HepG2 (cell line): ENCODE results near the gene PXMP4. TPM values are rescaled to one million over a fixed set of nuclear protein-coding genes. Genes with fewer than 3 reads are reported as not detected.

Experiments
- AGO2 ChIP-seq: fragments of 200-400 bp; formaldehyde crosslinking; optimal IDR thresholded peaks from 2 replicates; pipeline ENCODE3; 2017; ENCODE audit warnings: mild to moderate bottlenecking, low read depth, low read length, moderate library complexity
- ARNTL ChIP-seq: sonication (generic); formaldehyde crosslinking; IDR thresholded peaks from 2 replicates; pipeline ENCODE4 v1.4.0; 2020; ENCODE audit warnings: mild to moderate bottlenecking, missing genetic modification reagents
- BRD4 ChIP-seq: sonication (generic); formaldehyde crosslinking; IDR thresholded peaks from 2 replicates; pipeline ENCODE4 v1.4.0; 2020; ENCODE audit warnings: missing genetic modification reagents
- CTCF ChIP-seq: sonication (generic); formaldehyde crosslinking; IDR thresholded peaks from 2 replicates; pipeline ENCODE4 v1.5.0; 2020; ENCODE audit warnings: mild to moderate bottlenecking, missing genetic modification reagents, moderate library complexity
- DPF2 ChIP-seq: sonication (generic); formaldehyde crosslinking; IDR thresholded peaks from 2 replicates; pipeline ENCODE4 v1.4.0; 2020; ENCODE audit warnings: mild to moderate bottlenecking, low read depth, missing genetic modification reagents, borderline replicate concordance
- GPBP1L1 ChIP-seq: sonication (generic); formaldehyde crosslinking; IDR thresholded peaks from 2 replicates; pipeline ENCODE4 v1.5.0; 2020; ENCODE audit warnings: mild to moderate bottlenecking, missing genetic modification reagents
- KLF15 ChIP-seq: sonication (generic); formaldehyde crosslinking; IDR thresholded peaks from 2 replicates; pipeline ENCODE4 v1.8.1; 2023; ENCODE audit warnings: borderline replicate concordance, mild to moderate bottlenecking, inconsistent platforms, missing genetic modification reagents, mixed read lengths
- MTA3 ChIP-seq: sonication (generic); formaldehyde crosslinking; IDR thresholded peaks from 2 replicates; pipeline ENCODE4 v1.4.0; 2020; ENCODE audit warnings: missing genetic modification reagents
- NFE2L2 ChIP-seq: fragments of 150-350 bp; IDR thresholded peaks from 2 replicates; pipeline ENCODE4 v1.6.1; 2014; ENCODE audit warnings: low read length
- REXO4 ChIP-seq: sonication (generic); formaldehyde crosslinking; IDR thresholded peaks from 2 replicates; pipeline ENCODE4 v1.8.0; 2022; ENCODE audit warnings: missing genetic modification reagents, mild to moderate bottlenecking, borderline replicate concordance
- RNF2 ChIP-seq: fragments of 450-650 bp; conservative IDR thresholded peaks from 2 replicates; pipeline ENCODE4 v1.6.1; 2016; ENCODE audit warnings: low read depth
- RXRA ChIP-seq: sonication (generic); formaldehyde crosslinking; IDR thresholded peaks from 2 replicates; pipeline ENCODE4 v1.5.1; 2020; ENCODE audit warnings: missing genetic modification reagents
- SP1 ChIP-seq, 2 experiments: fragments of 450-650 bp in 1 of 2; sonication (generic) in 1 of 2; formaldehyde crosslinking in 1 of 2; IDR thresholded peaks; 2 replicates each; pipeline versions ENCODE4 v1.4.0 to v1.6.1; 2016 to 2020; ENCODE audit warnings: missing genetic modification reagents in 1 of 2
- SP4 ChIP-seq: sonication (generic); formaldehyde crosslinking; IDR thresholded peaks from 2 replicates; pipeline ENCODE4 v1.8.1; 2023; ENCODE audit warnings: mild to moderate bottlenecking, missing genetic modification reagents
- STAT5B ChIP-seq: sonication (generic); formaldehyde crosslinking; IDR thresholded peaks from 2 replicates; pipeline ENCODE4 v1.4.0; 2020; ENCODE audit warnings: missing genetic modification reagents
- WIZ ChIP-seq: sonication (generic); formaldehyde crosslinking; IDR thresholded peaks from 2 replicates; pipeline ENCODE4 v1.5.1; 2020; ENCODE audit warnings: mild to moderate bottlenecking, missing genetic modification reagents
- ZBTB1 ChIP-seq: sonication (generic); formaldehyde crosslinking; IDR thresholded peaks from 2 replicates; pipeline ENCODE4 v1.4.0; 2020; ENCODE audit warnings: missing genetic modification reagents, borderline replicate concordance
- ZKSCAN8 ChIP-seq: IDR thresholded peaks from 2 replicates; pipeline ENCODE4 v1.6.1; 2016; ENCODE audit warnings: borderline replicate concordance, missing genetic modification reagents, missing compliant biosample characterization
- ZNF232 ChIP-seq: sonication (generic); formaldehyde crosslinking; IDR thresholded peaks from 2 replicates; pipeline ENCODE4 v1.4.0; 2020; ENCODE audit warnings: missing genetic modification reagents, borderline replicate concordance
- ZNF337 ChIP-seq: sonication (generic); formaldehyde crosslinking; IDR thresholded peaks from 2 replicates; pipeline ENCODE4 v1.5.1; 2020; ENCODE audit warnings: missing genetic modification reagents, low read depth, mild to moderate bottlenecking, borderline replicate concordance
- ZNF580 ChIP-seq: IDR thresholded peaks from 2 replicates; pipeline ENCODE4 v1.6.1; 2016; ENCODE audit warnings: low read depth, borderline replicate concordance
- ZNF747 ChIP-seq: sonication (generic); formaldehyde crosslinking; IDR thresholded peaks from 2 replicates; pipeline ENCODE4 v1.8.1; 2023; ENCODE audit warnings: missing genetic modification reagents, mild to moderate bottlenecking, borderline replicate concordance
- polyA plus RNA-seq, 8 experiments: library from polyadenylated mRNA; depleted of rRNA in 3 of 8; stranded (reverse) in 7 of 8; unstranded in 1 of 8; fragments of >200 nt; fragmentation: Illumina TruSeq in 4 of 8; extraction: Trizol in 4 of 8; gene quantifications; 2 replicates each; pipeline versions ENCODE4 v1.2.1 to v1.2.3, GENCODE V29; 2011 to 2016; ENCODE audit warnings: low read depth in 4 of 8, missing spikeins in 1 of 8, mixed read lengths in 1 of 8; ENCODE audit not compliant: insufficient read depth in 1 of 8
- total RNA-seq, 5 experiments: library from RNA; depleted of rRNA; stranded (reverse); fragments of >200 nt; fragmentation: Illumina TruSeq; extraction: Trizol; gene quantifications; 2 replicates each; pipeline ENCODE4 v1.2.3, GENCODE V29; 2016; ENCODE audit warnings: low read depth in 1 of 5
- TF ChIP-seq, protein P1 (sequence below): sonication (generic); formaldehyde crosslinking; IDR thresholded peaks from 2 replicates; pipeline ENCODE4 v1.5.1; 2020; ENCODE audit warnings: missing genetic modification reagents, mild to moderate bottlenecking, borderline replicate concordance

Gene PXMP4
- total and polyA plus RNA-seq, 2 of the 13 experiments (the other 11 are each of a cell fraction or from before 2014, with no cell fraction given): not detected

GRCh38 chr20:33685328-33686099, 34.6 kb downstream of the PXMP4 start (continued):
- no peak for TF ChIP-seq DPF2 (CRISPR knock-in tag)
- TF ChIP-seq RNF2: no peak
- no peak for TF ChIP-seq ZNF747 (CRISPR knock-in tag)
- no peak for TF ChIP-seq ZNF337
- peak; percentile 47; the same call in 1 of the 2 replicates for TF ChIP-seq CTCF (CRISPR knock-in tag)
- no peak for TF ChIP-seq GPBP1L1 (CRISPR knock-in tag)
- no peak for TF ChIP-seq ZNF232 (CRISPR knock-in tag)
- no peak for TF ChIP-seq WIZ (CRISPR knock-in tag)
- no peak for TF ChIP-seq NFE2L2
- TF ChIP-seq ZNF580 (CRISPR knock-in tag): peak; percentile 29; the same call in 1 of the 2 replicates
- TF ChIP-seq MTA3: no peak
- no peak for TF ChIP-seq SP1 (IDR thresholded peaks at IDR 0.05)
- peak; percentile 17; the same call in 1 of the 2 replicates for TF ChIP-seq SP1 (CRISPR knock-in tag; IDR thresholded peaks at IDR 0.05)
- TF ChIP-seq, protein P1, sequence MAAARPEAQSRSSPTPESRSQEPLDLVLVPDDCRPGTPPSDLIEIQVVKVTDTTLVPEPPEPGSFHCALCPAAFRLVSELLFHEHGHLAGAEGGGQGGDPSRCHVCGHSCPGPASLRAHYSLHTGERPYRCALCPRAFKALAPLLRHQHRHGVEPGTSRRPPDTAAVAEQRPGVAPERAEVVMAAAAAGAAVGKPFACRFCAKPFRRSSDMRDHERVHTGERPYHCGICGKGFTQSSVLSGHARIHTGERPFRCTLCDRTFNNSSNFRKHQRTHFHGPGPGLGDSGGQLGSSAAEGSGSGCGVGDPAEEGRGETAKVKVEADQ: no peak
- no peak for TF ChIP-seq REXO4 (CRISPR knock-in tag)
- TF ChIP-seq RXRA (CRISPR knock-in tag): peak; percentile 78
- TF ChIP-seq AGO2: peak; percentile 76
- TF ChIP-seq KLF15 (CRISPR knock-in tag): no peak
- peak; percentile 20; the same call in 1 of the 2 replicates for TF ChIP-seq BRD4 (CRISPR knock-in tag)
- no peak for TF ChIP-seq ARNTL
- peak; percentile 65; the same call in 1 of the 2 replicates for TF ChIP-seq ZKSCAN8 (CRISPR knock-in tag)
- TF ChIP-seq STAT5B (CRISPR knock-in tag): 0 out of 2 replicates have a peak, but pooled peaks have one; percentile 22
- TF ChIP-seq ZBTB1 (CRISPR knock-in tag): no peak
- TF ChIP-seq SP4 (CRISPR knock-in tag): no peak; the same call in 1 of the 2 replicates
